CD4-positive, alpha-beta T cell treated with Interleukin-4 for 4 hours (primary cell): ENCODE measurements around the gene LPCAT3.
A peak's percentile ranks its signal among the peaks of the same experiment; 100 is the strongest.

Experiments
- DNase-seq: peaks from one replicate; pipeline ENCODE4 v3.0.0-alpha.2; 2020

The LPCAT3 gene

GRCh38 chr12:6950811-6951540 is 67.3 kb downstream of the LPCAT3 start, which contains the start of gene PTPN6:
PTPN6 (plus strand) TSS chr12:6951356; CDS start chr12:6951513, 157 bp downstream.
- peak; percentile 67 for DNase-seq

- DNase-seq, result no peak
Observed at GRCh38 chr12:6950401-6950801, 67.9 kb downstream of the LPCAT3 start.

- DNase-seq, result peak; percentile 62
Observed at GRCh38 chr12:6948873-6949594, 69.2 kb downstream of the LPCAT3 start.

- DNase-seq, result no peak
Observed at GRCh38 chr12:6947615-6948014, 70.7 kb downstream of the LPCAT3 start.

- DNase-seq, result no peak
Observed at GRCh38 chr12:6946920-6947374, 71.3 kb downstream of the LPCAT3 start.

GRCh38 chr12:6946033-6946919 is 72.0 kb downstream of the LPCAT3 start:
- DNase-seq, result peak; percentile 63

- no peak for DNase-seq
Observed at GRCh38 chr12:6945613-6946012, 72.7 kb downstream of the LPCAT3 start.

GRCh38 chr12:6944381-6945186 is 73.7 kb downstream of the LPCAT3 start:
- peak; percentile 90 for DNase-seq

GRCh38 chr12:6943722-6944380 is 74.4 kb downstream of the LPCAT3 start, which contains the start of the genes C12orf57 and RNU7-1:
C12orf57 (plus strand) TSS chr12:6944022; CDS start chr12:6944122, 100 bp downstream.
RNU7-1 (plus strand) TSS chr12:6943816.
- DNase-seq, result peak; percentile 88

GRCh38 chr12:6943389-6943721 is 74.9 kb downstream of the LPCAT3 start:
- peak; percentile 92 for DNase-seq

- DNase-seq, result no peak
Observed at GRCh38 chr12:6942331-6942665, 76.0 kb downstream of the LPCAT3 start.

GRCh38 chr12:6941782-6942181 is 76.5 kb downstream of the LPCAT3 start:
- no peak for DNase-seq

GRCh38 chr12:6941267-6941666 is 77.0 kb downstream of the LPCAT3 start:
- DNase-seq, result no peak

GRCh38 chr12:6939191-6939540 is 79.1 kb downstream of the LPCAT3 start:
- no peak for DNase-seq

GRCh38 chr12:6938353-6939190 is 79.7 kb downstream of the LPCAT3 start:
- no peak for DNase-seq

GRCh38 chr12:6937481-6938352 is 80.6 kb downstream of the LPCAT3 start:
- DNase-seq, result peak; percentile 96

- DNase-seq, result no peak
Observed at GRCh38 chr12:6936636-6937480, 81.4 kb downstream of the LPCAT3 start.

GRCh38 chr12:6936194-6936635 is 82.1 kb downstream of the LPCAT3 start:
- no peak for DNase-seq
